ENCODE measurements around the gene SLC6A12. TPM values are rescaled to one million over a fixed set of nuclear protein-coding genes. Genes with fewer than 3 reads are reported as not detected.

SLC6A12 gene
- polyA plus RNA-seq, 1 donor (not counting 4 experiments of a cell fraction or from before 2014, with no cell fraction given), result not detected

DNA sequence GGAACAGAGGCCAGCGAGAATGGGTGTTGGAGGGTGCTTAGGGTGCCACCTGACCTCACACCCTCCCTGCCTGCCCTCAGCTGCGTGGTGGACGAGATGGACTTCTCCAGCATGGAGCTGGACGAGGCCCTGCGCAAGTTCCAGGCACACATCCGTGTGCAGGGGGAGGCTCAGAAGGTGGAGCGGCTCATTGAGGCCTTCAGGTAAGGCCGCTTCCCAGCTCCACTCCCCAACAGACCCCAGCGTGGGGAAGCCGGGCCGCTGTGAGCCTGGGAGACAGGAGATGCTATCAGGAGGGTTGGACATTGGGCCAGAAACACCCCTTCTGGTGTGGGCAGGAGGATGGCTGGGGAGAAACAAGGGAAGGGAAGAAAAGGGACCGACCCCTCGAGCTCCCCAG lies 57.0 kb downstream of the SLC6A12 start:
- H3K4me2 ChIP-seq (ENCODE audit: control insufficient read depth, extremely low read depth, insufficient read depth, low read depth, low read length), result no peak overlapping the region
- dilution Hi-C loops (cut with MboI; ENCODE audit: extremely low pct_ligation_motif_present, low sequenced_read_pairs), result no loop called here
- H2AFZ ChIP-seq (ENCODE audit: control insufficient read depth, low read length), result no peak overlapping the region
- H4K20me1 ChIP-seq (ENCODE audit: control insufficient read depth, extremely low read depth, insufficient read depth, low read length), result no peaks in the 10 kb centered on the region
- H3K36me3 ChIP-seq (ENCODE audit: control insufficient read depth in 2 of 2, extremely low read depth in 1 of 2, insufficient read depth in 2 of 2, low read length in 2 of 2), result no peaks in the 10 kb centered on the region
- no peaks in the 10 kb centered on the region for H3K27me3 ChIP-seq (ENCODE audit: control insufficient read depth, extremely low read depth, insufficient read depth, low read length)
- FAIRE-seq (no peak), DNase-seq (ENCODE audit: low read depth, low spot score) (no peak)
- H3K9ac ChIP-seq (ENCODE audit: control insufficient read depth, extremely low read depth, insufficient read depth, low read length), result no peak overlapping the region
- H3K27ac ChIP-seq (ENCODE audit: control insufficient read depth, insufficient read depth, low read length), result no peak overlapping the region
- H3K9me3 ChIP-seq (ENCODE audit: control insufficient read depth, low read depth, low read length), result no peaks in the 10 kb centered on the region
- no peak overlapping the region for H3K4me3 ChIP-seq (ENCODE audit: control insufficient read depth in 2 of 3, extremely low read depth in 1 of 3, insufficient read depth in 2 of 3, low read depth in 1 of 3, low read length in 3 of 3)
- no peaks in the 10 kb centered on the region for H3K4me1 ChIP-seq (ENCODE audit: control insufficient read depth, extremely low read depth, insufficient read depth, low read length)
- H3K9me1 ChIP-seq (ENCODE audit: control insufficient read depth, extremely low read depth, insufficient read depth, low read length), result no peaks in the 10 kb centered on the region
- no peaks in the 10 kb centered on the region for H3K79me2 ChIP-seq (ENCODE audit: control insufficient read depth, insufficient read depth, low read length)
- TF ChIP-seq EZH2 (IDR thresholded peaks at IDR 0.05; ENCODE audit: low read length) (no peak), CTCF (optimal IDR thresholded peaks at IDR 0.05 in 1 of 3, IDR thresholded peaks at IDR 0.05 in 1 of 3, conservative IDR thresholded peaks at IDR 0.05 in 1 of 3; ENCODE audit: extremely low read depth in 1 of 3, insufficient read depth in 2 of 3, low read length in 3 of 3) (no peak)

- Histone ChIP-seq H3K79me2 (ENCODE audit: control insufficient read depth, insufficient read depth, low read length) (no peaks in the 10 kb centered on the region), H3K9ac (ENCODE audit: control insufficient read depth, extremely low read depth, insufficient read depth, low read length) (no peak overlapping the region), H3K9me3 (ENCODE audit: control insufficient read depth, low read depth, low read length) (no peaks in the 10 kb centered on the region), H4K20me1 (ENCODE audit: control insufficient read depth, extremely low read depth, insufficient read depth, low read length) (no peaks in the 10 kb centered on the region), H3K9me1 (ENCODE audit: control insufficient read depth, extremely low read depth, insufficient read depth, low read length) (no peaks in the 10 kb centered on the region), H3K27me3 (ENCODE audit: control insufficient read depth, extremely low read depth, insufficient read depth, low read length) (no peaks in the 10 kb centered on the region), H3K4me2 (ENCODE audit: control insufficient read depth, extremely low read depth, insufficient read depth, low read depth, low read length) (no peak overlapping the region), H3K36me3 (ENCODE audit: control insufficient read depth in 2 of 2, extremely low read depth in 1 of 2, insufficient read depth in 2 of 2, low read length in 2 of 2) (no peaks in the 10 kb centered on the region), H3K4me1 (ENCODE audit: control insufficient read depth, extremely low read depth, insufficient read depth, low read length) (no peaks in the 10 kb centered on the region), H3K27ac (ENCODE audit: control insufficient read depth, insufficient read depth, low read length) (no peak overlapping the region), H3K4me3 (ENCODE audit: control insufficient read depth in 2 of 3, extremely low read depth in 1 of 3, insufficient read depth in 2 of 3, low read depth in 1 of 3, low read length in 3 of 3) (no peak overlapping the region), H2AFZ (ENCODE audit: control insufficient read depth, low read length) (no peak overlapping the region)
- FAIRE-seq (no peak), DNase-seq (ENCODE audit: low read depth, low spot score) (no peak)
- TF ChIP-seq CTCF (optimal IDR thresholded peaks at IDR 0.05 in 1 of 3, IDR thresholded peaks at IDR 0.05 in 1 of 3, conservative IDR thresholded peaks at IDR 0.05 in 1 of 3; ENCODE audit: extremely low read depth in 1 of 3, insufficient read depth in 2 of 3, low read length in 3 of 3), result no peak
- no peak for TF ChIP-seq EZH2 (IDR thresholded peaks at IDR 0.05; ENCODE audit: low read length)
- dilution Hi-C loops (cut with MboI; ENCODE audit: extremely low pct_ligation_motif_present, low sequenced_read_pairs), result no loop called here
Observed at GRCh38 chr12:155646-156045, 58.3 kb downstream of the SLC6A12 start.
